ENCODE measurements around the gene MFF.
A peak's percentile ranks its signal among the peaks of the same experiment; 100 is the strongest.

Gene MFF

GRCh38 chr2:227324995-227325838 is at the start of gene MFF:
TSS of gene MFF (plus strand) at chr2:227325251. CDS start at chr2:227330666, 5,415 bp downstream.
- CTCF ChIA-PET, result interaction anchor here (0.8 kb wide), 1 partner anchor 86 kb away, joined by 5 read pairs; no protein-coding TSS in a partner anchor
- POLR2A ChIA-PET, result interaction anchor here (0.6 to 1.0 kb wide), 2 partner anchors 11 to 140 kb away, joined by 3 to 8 read pairs; no protein-coding TSS in a partner anchor
- Histone ChIP-seq H3K36me3 (ENCODE audit: control insufficient read depth in 2 of 2, insufficient read depth in 1 of 2, low read length in 2 of 2) (peaks cover 3 to 12% of the 10 kb centered on the region in 2 experiments; a peak in 2 of 3 replicates), H3K4me3 (ENCODE audit: low read depth, low read length) (peak within 1 kb of the TSS; percentile 95), H3K27ac (ENCODE audit: extremely low read depth, low read depth, low read length) (peak within 1 kb of the TSS; percentile 78), H3K9me3 (ENCODE audit: control insufficient read depth, insufficient read depth, low read depth, low read length) (no peaks in the 10 kb centered on the region), H3K4me1 (ENCODE audit: control insufficient read depth, insufficient read depth, low read length) (peaks cover 4% of the 10 kb centered on the region)
- TF ChIP-seq ZNF2 (tag by site-specific recombination; IDR thresholded peaks at IDR 0.05), result peak; percentile 24; the same call in 1 of the 2 replicates
- no peak for TF ChIP-seq ZNF280C (tag by site-specific recombination; IDR thresholded peaks at IDR 0.05)
- TF ChIP-seq ZSCAN4 (tag by site-specific recombination; IDR thresholded peaks at IDR 0.05), result no peak
- TF ChIP-seq ZBTB8A (tag by site-specific recombination; IDR thresholded peaks at IDR 0.05), result peak; percentile 93
- no peak for TF ChIP-seq ZNF148 (tag by site-specific recombination; IDR thresholded peaks at IDR 0.05; ENCODE audit: borderline replicate concordance)
- TF ChIP-seq ZEB2 (tag by site-specific recombination; IDR thresholded peaks at IDR 0.05), result peak; percentile 85
- TF ChIP-seq ZBTB44 (tag by site-specific recombination; IDR thresholded peaks at IDR 0.05), result no peak
- no peak for TF ChIP-seq ZNF677 (tag by site-specific recombination; IDR thresholded peaks at IDR 0.05)
- TF ChIP-seq ZNF792 (tag by site-specific recombination; IDR thresholded peaks at IDR 0.05), result no peak
- TF ChIP-seq ZSCAN18 (tag by site-specific recombination; IDR thresholded peaks at IDR 0.05), result no peak
- peak; percentile 66 for TF ChIP-seq SP7 (tag by site-specific recombination; IDR thresholded peaks at IDR 0.05)
- TF ChIP-seq ZNF416 (tag by site-specific recombination; IDR thresholded peaks at IDR 0.05), result no peak
- no peak for TF ChIP-seq ZNF155 (tag by site-specific recombination; IDR thresholded peaks at IDR 0.05)
- TF ChIP-seq ZNF404 (tag by site-specific recombination; IDR thresholded peaks at IDR 0.05), result no peak
- TF ChIP-seq ZNF175 (tag by site-specific recombination; IDR thresholded peaks at IDR 0.05), result no peak
- TF ChIP-seq ZNF280D (tag by site-specific recombination; IDR thresholded peaks at IDR 0.05), result no peak
- peak; percentile 89 for TF ChIP-seq GLIS2 (tag by site-specific recombination; IDR thresholded peaks at IDR 0.05)
- no peak for TF ChIP-seq OSR2 (tag by site-specific recombination; IDR thresholded peaks at IDR 0.05)
- TF ChIP-seq ZNF621 (tag by site-specific recombination; IDR thresholded peaks at IDR 0.05), result no peak
- TF ChIP-seq ZNF521 (tag by site-specific recombination; IDR thresholded peaks at IDR 0.05), result no peak
- TF ChIP-seq ZNF138 (tag by site-specific recombination; IDR thresholded peaks at IDR 0.05; ENCODE audit: borderline replicate concordance), result no peak
- no peak; the same call in 1 of the 2 replicates for TF ChIP-seq ZBTB21 (tag by site-specific recombination; IDR thresholded peaks at IDR 0.05)
- peak; percentile 56 for TF ChIP-seq ZIC2 (tag by site-specific recombination; IDR thresholded peaks at IDR 0.05)
- 0 out of 2 replicates have a peak, but pooled peaks have one; percentile 51 for TF ChIP-seq ZNF324 (tag by site-specific recombination; IDR thresholded peaks at IDR 0.05)
- TF ChIP-seq ZSCAN30 (tag by site-specific recombination; IDR thresholded peaks at IDR 0.05), result peak; percentile 76

Measured in HEK293 (cell line).